DOHH2 (cell line): ENCODE results near the gene TBL1X.

Experiments used
- H3F3A ChIP-seq: fragments of 200-600 bp; sonication (generic), shearing (Covaris generic); 2 replicates; pipeline ENCODE4 v1.6.0; 2016; ENCODE audit warnings: antibody characterized with exemption, mild to moderate bottlenecking; ENCODE audit not compliant: control insufficient read depth, insufficient read depth
- H3K27ac ChIP-seq: fragments of 200-600 bp; sonication (generic); 2 replicates; pipeline ENCODE4 v1.5.1; 2014; ENCODE audit warnings: low read depth, mild to moderate bottlenecking, low read length, moderate library complexity
- H3K27me3 ChIP-seq: fragments of 200-600 bp; sonication (generic); 2 replicates; pipeline ENCODE4 v1.6.1; 2014; ENCODE audit warnings: mild to moderate bottlenecking, low read length, mixed read lengths; ENCODE audit not compliant: control insufficient read depth
- H3K36me3 ChIP-seq: fragments of 200-600 bp; sonication (generic); 2 replicates; pipeline ENCODE4 v1.6.1; 2014; ENCODE audit warnings: mild to moderate bottlenecking, low read length, moderate library complexity, mixed read lengths; ENCODE audit not compliant: control insufficient read depth
- H3K4me1 ChIP-seq: fragments of 200-600 bp; sonication (generic); 2 replicates; pipeline ENCODE4 v1.6.1; 2014; ENCODE audit warnings: mild to moderate bottlenecking, low read length, mixed read lengths; ENCODE audit not compliant: control insufficient read depth
- H3K4me2 ChIP-seq: fragments of 200-600 bp; sonication (generic); 2 replicates; pipeline ENCODE4 v1.6.0; 2014; ENCODE audit warnings: mild to moderate bottlenecking, low read length, moderate library complexity
- H3K4me3 ChIP-seq: fragments of 200-600 bp; sonication (generic); 2 replicates; pipeline ENCODE4 v1.5.1; 2014; ENCODE audit warnings: mild to moderate bottlenecking, low read length, mixed read lengths
- H3K79me2 ChIP-seq: fragments of 200-600 bp; sonication (generic); 2 replicates; pipeline ENCODE4 v1.6.1; 2014; ENCODE audit warnings: mild to moderate bottlenecking, low read length, mixed read lengths; ENCODE audit not compliant: control insufficient read depth
- H3K9me2 ChIP-seq: fragments of 200-600 bp; sonication (generic); replicated peaks from 2 replicates; pipeline ENCODE4 v1.6.1; 2014; ENCODE audit warnings: mild to moderate bottlenecking, low read length, mixed read lengths; ENCODE audit not compliant: control insufficient read depth
- H3K9me3 ChIP-seq: fragments of 200-600 bp; sonication (generic); 2 replicates; pipeline ENCODE4 v1.6.1; 2014; ENCODE audit warnings: antibody characterized with exemption, low read length, mixed read lengths; ENCODE audit not compliant: control insufficient read depth, insufficient read depth
- H4K20me1 ChIP-seq: fragments of 200-600 bp; sonication (generic); 2 replicates; pipeline ENCODE4 v1.6.0; 2014; ENCODE audit warnings: low read depth, mild to moderate bottlenecking, antibody characterized with exemption, low read length, moderate library complexity; ENCODE audit not compliant: control insufficient read depth, insufficient read depth
- EZH2phosphoT487 ChIP-seq: fragments of 200-600 bp; sonication (generic); IDR thresholded peaks from 2 replicates; pipeline ENCODE4 v1.6.1; 2017; ENCODE audit warnings: borderline replicate concordance, mild to moderate bottlenecking, antibody characterized with exemption, low read length, moderate library complexity, mixed read lengths
- TF ChIP-seq, protein P1 (sequence below): fragments of 200-600 bp; sonication (generic); IDR thresholded peaks from one replicate; pipeline ENCODE4 v1.5.1; 2014; ENCODE audit warnings: antibody characterized with exemption, mild to moderate bottlenecking, low read depth, low read length; ENCODE audit not compliant: poor library complexity, severe bottlenecking

The TBL1X gene

DNA sequence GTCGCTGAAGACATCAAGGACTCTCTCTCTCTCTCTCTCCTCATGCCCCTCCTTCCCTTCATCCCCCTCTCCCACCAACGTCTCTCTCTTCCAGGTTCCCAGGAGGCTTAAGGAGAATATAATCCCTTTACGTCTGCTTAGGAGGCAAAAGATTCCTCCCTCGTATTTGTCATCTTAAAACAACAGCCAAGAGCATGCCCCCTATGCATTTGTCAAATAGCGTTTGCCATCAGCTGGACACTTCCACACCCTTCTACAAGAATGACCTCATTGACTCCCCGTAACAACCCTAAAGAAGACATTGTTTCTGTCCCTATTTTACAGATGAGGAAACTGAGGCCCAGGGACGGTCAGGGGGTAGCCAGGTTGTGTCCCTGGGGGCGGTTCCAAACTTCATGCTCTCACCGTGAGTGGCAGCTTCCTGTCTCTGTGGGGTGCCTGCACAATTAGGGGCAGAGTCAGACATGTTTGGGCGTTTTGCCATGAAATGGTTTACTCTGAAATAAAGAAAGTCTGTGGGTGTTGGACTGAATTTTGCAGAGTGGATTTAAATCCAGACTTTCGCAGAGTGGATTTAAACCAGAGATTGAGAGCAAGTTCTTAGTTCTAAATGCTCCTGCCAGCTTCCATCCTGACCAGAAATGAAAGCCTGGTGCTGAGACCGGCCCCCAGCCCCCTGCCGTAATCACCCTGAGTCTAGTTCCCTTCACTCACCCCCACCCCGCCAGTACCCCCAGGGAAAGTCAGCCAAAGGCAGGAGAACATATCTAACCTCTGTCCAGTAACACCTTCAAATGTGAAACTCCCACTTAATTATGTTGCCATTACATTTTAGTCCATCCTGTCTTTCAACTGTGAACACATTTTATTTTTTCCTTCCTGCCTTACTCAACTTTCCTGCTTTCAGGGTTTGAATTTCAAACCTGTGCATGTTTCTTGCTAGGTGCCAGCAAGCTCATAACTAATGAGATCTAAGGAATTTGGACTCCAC is 44.3 kb upstream of the TBL1X start:
- H3K27ac ChIP-seq = no peak overlapping the region
- H3K27me3 ChIP-seq = no peaks in the 10 kb centered on the region
- H3F3A ChIP-seq = no peaks in the 10 kb centered on the region
- H4K20me1 ChIP-seq = no peaks in the 10 kb centered on the region
- TF ChIP-seq, protein P1, sequence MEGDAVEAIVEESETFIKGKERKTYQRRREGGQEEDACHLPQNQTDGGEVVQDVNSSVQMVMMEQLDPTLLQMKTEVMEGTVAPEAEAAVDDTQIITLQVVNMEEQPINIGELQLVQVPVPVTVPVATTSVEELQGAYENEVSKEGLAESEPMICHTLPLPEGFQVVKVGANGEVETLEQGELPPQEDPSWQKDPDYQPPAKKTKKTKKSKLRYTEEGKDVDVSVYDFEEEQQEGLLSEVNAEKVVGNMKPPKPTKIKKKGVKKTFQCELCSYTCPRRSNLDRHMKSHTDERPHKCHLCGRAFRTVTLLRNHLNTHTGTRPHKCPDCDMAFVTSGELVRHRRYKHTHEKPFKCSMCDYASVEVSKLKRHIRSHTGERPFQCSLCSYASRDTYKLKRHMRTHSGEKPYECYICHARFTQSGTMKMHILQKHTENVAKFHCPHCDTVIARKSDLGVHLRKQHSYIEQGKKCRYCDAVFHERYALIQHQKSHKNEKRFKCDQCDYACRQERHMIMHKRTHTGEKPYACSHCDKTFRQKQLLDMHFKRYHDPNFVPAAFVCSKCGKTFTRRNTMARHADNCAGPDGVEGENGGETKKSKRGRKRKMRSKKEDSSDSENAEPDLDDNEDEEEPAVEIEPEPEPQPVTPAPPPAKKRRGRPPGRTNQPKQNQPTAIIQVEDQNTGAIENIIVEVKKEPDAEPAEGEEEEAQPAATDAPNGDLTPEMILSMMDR = no peak
- TF ChIP-seq EZH2phosphoT487 = no peak
- H3K4me3 ChIP-seq = no peak overlapping the region
- H3K4me1 ChIP-seq = no peaks in the 10 kb centered on the region
- H3K9me2 ChIP-seq = no peaks in the 10 kb centered on the region
- H3K36me3 ChIP-seq = no peaks in the 10 kb centered on the region
- no peaks in the 10 kb centered on the region for H3K79me2 ChIP-seq
- H3K4me2 ChIP-seq = no peak overlapping the region
- H3K9me3 ChIP-seq = no peaks in the 10 kb centered on the region

DNA sequence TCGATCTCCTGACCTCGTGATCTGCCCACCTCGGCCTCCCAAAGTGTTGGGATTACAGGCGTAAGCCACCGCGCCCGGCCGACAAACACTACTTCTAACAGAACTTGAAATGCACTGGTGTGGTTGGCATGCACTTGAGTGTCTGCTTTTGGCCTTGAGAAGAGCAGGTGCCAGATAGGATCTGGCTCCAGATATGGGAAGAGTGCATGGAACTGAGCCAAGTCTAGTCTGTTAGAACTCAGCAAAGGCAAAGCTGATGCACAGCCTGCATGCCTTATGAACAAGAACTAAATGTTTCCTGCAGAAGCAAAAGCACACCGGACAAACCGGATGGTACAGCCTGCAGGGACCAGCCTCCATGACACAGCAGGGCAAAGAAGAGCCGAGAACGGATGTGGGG is 35.1 kb upstream of the TBL1X start:
- H3F3A ChIP-seq = no peaks in the 10 kb centered on the region
- no peak overlapping the region for H3K4me2 ChIP-seq
- H3K36me3 ChIP-seq = no peaks in the 10 kb centered on the region
- no peaks in the 10 kb centered on the region for H3K9me3 ChIP-seq
- H3K27me3 ChIP-seq = no peaks in the 10 kb centered on the region
- H3K27ac ChIP-seq = no peak overlapping the region
- H3K9me2 ChIP-seq = no peaks in the 10 kb centered on the region
- TF ChIP-seq EZH2phosphoT487 = no peak
- TF ChIP-seq, protein P1 = no peak
- no peak overlapping the region for H3K4me3 ChIP-seq
- no peaks in the 10 kb centered on the region for H4K20me1 ChIP-seq
- no peaks in the 10 kb centered on the region for H3K4me1 ChIP-seq
- no peaks in the 10 kb centered on the region for H3K79me2 ChIP-seq

DNA sequence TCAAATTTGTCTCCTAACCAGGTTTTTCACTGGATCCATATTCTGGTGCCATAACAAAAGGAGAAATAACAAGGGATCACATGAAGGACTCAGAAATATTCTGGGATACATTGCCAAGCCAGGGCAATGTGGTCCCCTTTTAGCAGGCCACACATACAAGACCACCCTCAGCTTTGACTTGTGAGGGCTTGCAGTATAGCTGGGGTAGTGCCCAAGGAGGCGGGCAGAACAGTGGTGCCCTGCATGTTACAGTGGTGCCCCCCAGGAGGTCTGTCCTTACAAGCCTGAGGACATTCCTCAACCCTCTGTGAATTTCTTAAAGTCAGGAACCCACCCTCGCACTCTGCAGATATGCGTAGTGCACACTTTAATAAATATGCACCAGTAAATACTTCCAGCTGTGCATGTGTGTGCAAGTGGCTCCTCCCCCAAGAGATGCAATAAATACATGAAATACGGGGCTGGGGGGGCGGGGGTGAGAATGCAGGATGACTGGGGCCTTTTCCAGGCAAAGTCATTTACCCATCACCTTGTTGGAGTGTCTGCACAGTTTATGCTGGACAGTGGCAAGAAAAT is 34.4 kb upstream of the TBL1X start:
- no peak overlapping the region for H3K4me3 ChIP-seq
- H3K27ac ChIP-seq = no peak overlapping the region
- no peaks in the 10 kb centered on the region for H3K79me2 ChIP-seq
- no peaks in the 10 kb centered on the region for H3K27me3 ChIP-seq
- TF ChIP-seq, protein P1 = no peak
- no peaks in the 10 kb centered on the region for H3K36me3 ChIP-seq
- H3K9me3 ChIP-seq = no peaks in the 10 kb centered on the region
- no peaks in the 10 kb centered on the region for H4K20me1 ChIP-seq
- H3K4me2 ChIP-seq = no peak overlapping the region
- no peaks in the 10 kb centered on the region for H3F3A ChIP-seq
- H3K9me2 ChIP-seq = no peaks in the 10 kb centered on the region
- H3K4me1 ChIP-seq = no peaks in the 10 kb centered on the region
